Adrenal gland (tissue), 5 donors: Measurements from ENCODE around the gene ACOD1.

Experiments used
- POLR2A ChIP-seq, 2 donors: fragments of 450-650 bp; IDR thresholded peaks; one replicate each; pipeline ENCODE4 v1.6.1; 2017; ENCODE audit warnings: antibody characterized with exemption in 2 of 2, mild to moderate bottlenecking in 2 of 2, moderate library complexity in 1 of 2
- TF ChIP-seq, protein P1 (sequence below), 6 experiments: fragments of 450-650 bp in 4 of 6; fragments of 200-600 bp in 2 of 6; sonication (generic) in 1 of 6; IDR thresholded peaks; 1 replicate in 5 of 6; 2 replicates in 1 of 6; pipeline versions ENCODE4 v1.5.1 to v1.8.0; 2016 to 2021; ENCODE audit warnings: antibody characterized with exemption in 6 of 6, mild to moderate bottlenecking in 2 of 6, moderate library complexity in 1 of 6
- donor health status: DM: no; HTN: no; CAD: no.

- TF ChIP-seq, protein P1, sequence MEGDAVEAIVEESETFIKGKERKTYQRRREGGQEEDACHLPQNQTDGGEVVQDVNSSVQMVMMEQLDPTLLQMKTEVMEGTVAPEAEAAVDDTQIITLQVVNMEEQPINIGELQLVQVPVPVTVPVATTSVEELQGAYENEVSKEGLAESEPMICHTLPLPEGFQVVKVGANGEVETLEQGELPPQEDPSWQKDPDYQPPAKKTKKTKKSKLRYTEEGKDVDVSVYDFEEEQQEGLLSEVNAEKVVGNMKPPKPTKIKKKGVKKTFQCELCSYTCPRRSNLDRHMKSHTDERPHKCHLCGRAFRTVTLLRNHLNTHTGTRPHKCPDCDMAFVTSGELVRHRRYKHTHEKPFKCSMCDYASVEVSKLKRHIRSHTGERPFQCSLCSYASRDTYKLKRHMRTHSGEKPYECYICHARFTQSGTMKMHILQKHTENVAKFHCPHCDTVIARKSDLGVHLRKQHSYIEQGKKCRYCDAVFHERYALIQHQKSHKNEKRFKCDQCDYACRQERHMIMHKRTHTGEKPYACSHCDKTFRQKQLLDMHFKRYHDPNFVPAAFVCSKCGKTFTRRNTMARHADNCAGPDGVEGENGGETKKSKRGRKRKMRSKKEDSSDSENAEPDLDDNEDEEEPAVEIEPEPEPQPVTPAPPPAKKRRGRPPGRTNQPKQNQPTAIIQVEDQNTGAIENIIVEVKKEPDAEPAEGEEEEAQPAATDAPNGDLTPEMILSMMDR (IDR thresholded peaks at IDR 0.05), result no peak
- TF ChIP-seq POLR2A (IDR thresholded peaks at IDR 0.05), result no peak
Observed at GRCh38 chr13:77001540-77001939, 53.2 kb downstream of the ACOD1 start.
